COLO829 (cell line): ENCODE data around the gene ELOVL5.
"Not testable (repeated sequence)": the region's sequence is repeated elsewhere in the genome, so short reads cannot be mapped to it uniquely, and the experiment has no call there.

Experiments
- DNase-seq: peaks from one replicate; pipeline ENCODE4 v3.0.0; 2012; ENCODE audit warnings: low spot score

ELOVL5 gene

DNA sequence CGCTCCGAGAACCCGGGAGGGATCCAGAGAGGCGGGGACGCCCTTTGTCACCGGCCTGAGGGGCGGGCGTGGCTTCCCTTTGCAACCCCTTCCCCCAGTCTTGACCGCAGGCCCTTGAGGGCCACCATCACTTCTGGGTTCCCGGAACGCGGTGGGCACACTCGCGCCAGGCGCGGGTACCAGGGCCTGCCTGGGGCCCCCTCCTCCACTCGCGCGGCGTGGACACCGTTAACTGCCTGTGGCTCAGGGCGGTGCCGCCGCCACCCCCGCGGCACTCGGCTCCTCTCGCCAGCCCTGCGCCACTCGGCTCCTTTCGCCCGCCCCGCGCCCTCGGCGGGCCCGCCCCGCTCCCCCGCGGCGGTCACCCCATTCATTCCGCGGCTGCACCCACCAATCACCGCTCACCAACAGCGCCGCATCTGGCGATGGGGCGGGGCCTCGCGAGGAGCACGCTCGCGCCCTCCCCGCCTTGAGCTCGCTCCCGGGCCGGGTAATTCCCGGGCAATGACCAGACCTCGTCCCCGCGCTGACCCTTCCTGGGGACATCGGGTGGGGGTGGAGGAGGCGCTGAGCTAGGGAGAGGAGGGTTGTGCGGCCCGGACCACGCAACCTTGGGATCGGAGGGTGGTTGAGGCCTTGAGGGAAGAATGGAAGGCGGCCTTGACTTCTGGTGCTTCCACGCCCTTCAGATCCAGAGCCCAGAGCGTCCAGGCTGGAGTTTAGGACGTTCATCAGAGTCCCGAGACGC, 10.5 kb upstream of the ELOVL5 start:
- peak; percentile 94 for DNase-seq

DNA sequence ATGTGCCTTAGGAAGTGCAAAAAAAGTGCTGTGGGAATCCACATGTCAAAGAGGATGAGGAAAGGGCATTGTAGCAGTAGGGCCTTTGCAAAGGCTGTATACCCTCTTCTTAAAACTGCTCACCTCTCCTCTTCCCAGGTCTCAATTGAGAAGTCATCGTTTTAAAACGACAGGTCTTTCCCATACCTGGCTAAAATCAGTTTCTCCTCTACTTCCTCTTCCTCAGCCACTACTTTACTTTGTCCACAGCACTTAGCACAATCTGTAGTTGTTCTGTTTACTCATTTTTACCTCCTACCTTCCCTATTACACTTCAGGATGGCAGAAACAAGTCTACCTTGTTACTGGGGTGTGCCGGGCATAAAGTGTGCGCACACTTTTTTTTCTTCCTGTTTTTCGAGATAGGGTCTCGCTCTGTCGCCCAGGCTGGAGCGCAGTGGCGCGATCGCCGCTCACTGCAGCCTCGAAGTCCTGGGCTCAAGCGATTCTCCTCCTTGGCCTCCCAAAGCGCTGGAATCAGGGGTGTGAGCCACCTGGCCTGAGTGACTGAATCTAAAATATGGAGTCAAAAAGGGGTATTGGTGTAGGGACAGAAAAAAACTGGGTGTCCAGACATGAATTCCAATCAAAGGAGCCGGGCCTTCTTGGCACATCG, 9.8 kb upstream of the ELOVL5 start:
- no peak for DNase-seq

DNA sequence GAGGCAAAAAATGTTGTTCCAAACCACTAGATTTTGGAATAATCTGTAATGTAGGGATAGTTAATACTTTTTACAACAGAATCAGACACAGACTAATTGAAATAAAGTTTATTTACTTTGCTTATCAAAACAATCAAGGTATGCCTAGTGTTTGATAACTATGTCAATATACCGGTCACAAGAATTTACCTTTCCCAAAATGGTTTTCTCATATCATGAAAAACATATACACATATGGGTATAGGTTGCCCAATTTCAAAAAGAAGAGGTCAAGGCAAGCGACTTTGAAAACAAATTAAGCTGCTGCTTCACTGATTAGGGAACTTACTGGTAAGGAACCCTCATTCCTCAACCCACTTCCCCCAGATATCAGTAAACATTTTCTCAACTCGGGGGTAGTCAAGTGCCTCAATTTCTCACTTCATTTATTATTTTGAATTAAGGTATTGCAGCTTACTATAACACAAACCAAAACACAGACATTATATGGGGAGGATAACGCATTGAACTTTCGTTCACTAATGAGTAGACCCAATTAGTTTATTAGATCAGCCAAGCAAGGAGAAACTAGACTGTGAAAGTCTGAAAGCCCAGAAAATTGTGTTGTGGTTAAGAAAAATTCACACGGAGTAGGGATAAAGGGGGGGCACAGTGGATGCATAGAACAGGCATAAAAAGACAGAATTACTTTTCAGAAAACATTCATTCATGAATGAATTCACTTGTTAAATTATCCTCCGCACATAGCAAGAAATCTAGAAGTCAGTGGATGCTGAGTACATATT, 9.0 kb upstream of the ELOVL5 start:
- no peak for DNase-seq

DNA sequence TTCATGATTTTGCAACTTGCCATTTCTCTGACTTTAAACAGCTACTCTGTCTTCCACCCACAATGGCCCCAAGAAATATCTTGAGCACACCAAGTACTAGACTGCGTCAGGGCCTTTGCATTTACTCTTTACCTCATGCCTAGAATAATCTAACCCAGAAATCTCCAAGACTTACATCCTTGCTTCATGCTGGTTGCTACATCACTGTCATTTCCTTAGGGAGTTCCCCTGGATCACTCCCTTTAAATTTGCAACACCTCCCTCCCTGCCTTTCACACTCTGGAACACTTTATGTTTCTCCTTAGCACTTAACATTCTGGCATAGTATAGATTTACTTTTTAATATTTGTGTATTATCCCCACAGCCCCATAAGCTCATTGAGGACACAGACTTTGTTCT, 4.9 kb upstream of the ELOVL5 start:
- DNase-seq: no peak

DNA sequence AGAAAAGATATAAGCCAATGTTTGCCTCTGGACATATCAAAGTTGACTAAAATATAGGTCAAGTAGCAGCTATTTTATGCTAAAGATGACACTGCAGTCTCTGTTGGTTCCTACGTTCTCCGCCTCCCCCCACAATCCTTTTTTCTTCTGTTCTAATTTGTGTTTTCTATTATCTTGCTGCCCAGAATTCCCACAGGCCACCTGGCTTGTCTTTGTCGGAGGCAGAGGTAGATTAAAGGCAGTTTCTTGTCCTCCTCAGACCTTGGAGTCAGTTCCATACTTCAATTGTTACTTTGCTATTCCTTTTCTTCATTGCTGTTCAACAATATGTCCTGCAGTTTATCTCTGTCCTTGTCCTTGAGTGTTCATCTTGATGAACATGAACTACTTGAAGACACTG, 3.6 kb upstream of the ELOVL5 start:
- DNase-seq: no peak

DNA sequence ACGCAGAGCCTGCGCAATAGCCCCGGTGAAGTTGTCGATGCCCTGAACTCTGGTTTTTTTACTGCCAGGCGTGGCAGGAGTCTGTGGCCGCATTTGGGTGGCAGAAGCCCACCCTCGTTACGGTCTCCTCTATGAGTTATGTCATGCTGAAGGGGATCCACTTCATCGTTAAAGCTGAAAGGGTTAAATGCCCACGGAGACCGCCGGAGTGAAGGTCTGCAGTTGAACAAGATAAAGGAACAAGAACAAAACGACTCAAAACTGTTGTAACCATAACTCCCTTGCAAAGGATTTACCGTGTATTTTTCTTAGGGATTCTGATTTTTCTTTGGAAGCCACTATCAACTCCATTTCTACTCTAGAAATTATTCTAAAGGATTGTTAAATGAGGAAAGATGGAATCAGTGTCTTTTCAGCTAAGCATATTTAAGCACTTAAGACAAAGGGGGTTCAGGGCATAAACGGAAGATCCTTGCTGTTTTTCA, 501 bp upstream of the ELOVL5 start:
- no peak for DNase-seq

DNA sequence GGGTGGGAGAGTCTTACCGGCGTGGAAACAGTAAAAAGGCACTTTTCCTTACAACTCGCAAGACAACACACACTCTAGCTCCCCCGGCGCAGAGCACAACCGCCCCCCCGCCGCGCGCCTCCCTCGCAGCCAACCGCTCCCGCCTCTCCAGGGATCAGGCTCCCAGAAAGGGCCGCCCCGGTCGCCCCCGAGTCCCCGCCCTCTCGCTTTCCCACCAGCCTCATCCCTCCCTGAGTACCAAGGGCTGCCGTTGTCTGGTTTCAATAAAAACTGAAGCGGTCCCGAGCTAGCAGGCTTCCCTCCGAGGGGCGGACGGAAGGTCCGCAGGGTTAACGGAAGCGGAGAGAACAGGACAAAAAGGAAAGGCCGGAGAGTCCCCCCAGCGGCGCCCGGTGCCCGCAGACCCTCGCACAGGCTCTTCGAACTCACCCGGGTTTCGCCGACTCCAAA, 804 bp downstream of the ELOVL5 start:
- DNase-seq: no peak

DNA sequence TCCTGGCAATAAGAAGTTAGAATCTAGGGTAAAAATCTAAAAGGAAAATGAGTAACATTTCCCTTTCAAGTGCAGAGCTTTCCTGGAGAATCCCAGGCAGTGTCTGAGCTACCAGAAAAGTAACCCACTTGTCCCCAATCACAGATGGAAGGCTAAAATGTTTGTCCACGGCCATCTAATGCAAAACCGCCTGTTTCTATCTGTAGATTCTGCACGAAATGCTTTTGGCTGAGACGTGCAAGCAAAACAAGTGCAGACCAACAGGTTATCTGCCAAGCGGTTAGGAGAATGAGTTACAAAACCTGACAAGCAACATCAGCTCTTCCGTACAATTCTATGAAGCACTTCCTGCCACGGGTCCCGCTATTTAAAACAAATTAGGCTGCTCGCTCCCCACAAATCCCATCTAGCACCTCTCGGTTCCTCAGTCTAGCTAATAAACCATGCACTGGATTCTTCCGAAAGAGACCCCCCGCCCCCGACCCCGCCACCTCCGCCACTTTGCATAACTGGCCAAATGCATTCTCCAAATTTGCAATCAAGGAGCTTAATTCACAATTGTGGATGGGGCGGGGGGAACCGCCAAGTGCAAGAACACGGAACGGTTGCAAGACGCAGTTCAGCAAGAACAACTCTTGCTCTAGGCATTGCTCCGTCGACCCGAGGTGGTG, 1.4 kb downstream of the ELOVL5 start:
- DNase-seq: no peak

DNA sequence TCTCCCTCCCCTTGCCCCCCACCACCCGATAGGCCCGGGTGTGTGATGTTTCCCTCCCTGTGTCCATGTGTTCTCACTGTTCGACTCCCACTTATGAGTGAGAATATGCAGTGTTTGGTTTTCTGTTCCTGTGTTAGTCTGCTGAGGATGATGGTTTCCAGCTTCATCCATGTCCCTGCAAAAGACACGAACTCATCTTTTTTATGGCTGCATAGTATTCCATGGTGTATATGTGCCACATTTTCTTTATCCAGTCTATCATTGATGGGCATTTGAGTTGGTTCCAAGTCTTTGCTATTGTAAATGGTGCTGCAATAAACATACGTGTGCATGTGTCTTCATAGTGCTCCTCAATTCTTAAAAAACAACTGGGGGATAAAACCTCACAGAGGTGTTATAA, 2.7 kb downstream of the ELOVL5 start:
- DNase-seq: not testable (repeated sequence)

DNA sequence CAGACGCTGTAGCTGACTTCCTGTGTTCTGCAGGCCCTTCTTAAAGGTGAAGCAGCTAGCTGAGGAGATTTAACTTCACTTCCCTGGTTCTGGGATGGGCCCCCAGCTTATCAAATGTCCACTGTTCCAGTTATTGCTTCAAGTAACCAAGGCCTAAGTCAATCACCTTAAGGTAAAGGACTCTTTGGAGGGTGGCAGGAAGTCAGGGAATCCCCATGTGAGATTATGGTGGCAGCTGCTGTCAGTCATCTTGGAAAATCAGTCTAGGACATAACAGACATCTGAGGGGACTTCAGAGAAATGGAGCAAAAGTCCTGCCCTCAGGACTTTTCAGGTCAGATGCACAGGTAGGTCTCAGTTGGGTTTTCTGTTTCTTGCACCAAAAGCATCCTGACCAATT, 3.8 kb downstream of the ELOVL5 start:
- no peak for DNase-seq

DNA sequence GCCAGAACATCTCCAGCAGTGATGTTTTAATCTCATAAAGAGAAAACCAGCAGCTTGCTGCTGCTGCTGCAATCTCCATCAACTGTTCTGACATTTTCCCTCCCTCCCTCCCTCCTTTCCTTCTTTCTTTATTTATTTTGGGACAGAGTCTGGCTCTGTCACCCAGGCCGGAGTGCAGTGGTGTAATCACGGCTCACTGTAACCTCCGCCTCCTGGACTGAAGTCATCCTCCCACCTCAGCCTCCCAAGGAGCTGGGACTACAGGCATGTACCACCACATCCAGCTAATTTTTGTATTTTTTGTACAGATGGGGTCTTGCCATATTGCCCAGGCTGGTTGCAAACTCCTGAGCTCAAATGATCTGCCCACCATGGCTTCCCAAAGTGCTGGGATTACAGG, 5.7 kb downstream of the ELOVL5 start:
- no peak for DNase-seq

DNA sequence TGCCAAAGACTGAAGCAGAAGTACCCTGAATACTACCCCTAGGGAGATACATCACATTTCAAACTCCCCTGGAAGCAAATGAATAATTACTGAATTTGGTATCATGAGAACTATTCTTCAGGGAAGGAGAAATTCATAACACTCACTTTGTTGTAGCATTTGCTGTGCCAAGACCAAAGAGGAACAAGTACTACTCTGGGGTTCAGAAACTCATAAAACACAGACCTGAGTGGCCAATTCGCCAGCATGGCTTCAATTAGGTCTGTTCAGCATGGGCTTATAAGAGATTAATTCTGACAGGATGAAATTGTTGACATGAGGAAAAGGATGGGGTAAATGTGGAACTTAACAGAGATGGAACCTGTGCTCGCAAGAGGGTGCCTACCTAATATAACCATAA, 6.5 kb downstream of the ELOVL5 start:
- DNase-seq: no peak

DNA sequence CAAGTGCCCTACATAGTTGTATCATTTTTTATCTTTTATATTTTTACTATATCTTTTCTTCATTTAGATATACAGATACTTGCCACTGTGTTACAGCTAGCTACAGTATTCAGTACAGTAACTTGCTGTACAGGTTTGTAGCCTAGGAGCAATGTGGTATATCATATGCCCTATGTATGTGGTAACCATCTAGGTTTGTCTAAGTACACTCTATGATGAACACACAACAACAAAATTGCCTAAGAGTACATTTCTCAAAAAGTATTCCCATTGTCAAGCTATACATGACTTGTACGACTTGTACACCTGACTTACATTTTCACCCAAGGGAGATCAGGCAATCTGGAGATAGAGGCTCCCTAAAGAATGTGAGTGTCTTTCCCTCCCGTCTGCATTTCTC, 8.2 kb downstream of the ELOVL5 start:
- DNase-seq: no peak

DNA sequence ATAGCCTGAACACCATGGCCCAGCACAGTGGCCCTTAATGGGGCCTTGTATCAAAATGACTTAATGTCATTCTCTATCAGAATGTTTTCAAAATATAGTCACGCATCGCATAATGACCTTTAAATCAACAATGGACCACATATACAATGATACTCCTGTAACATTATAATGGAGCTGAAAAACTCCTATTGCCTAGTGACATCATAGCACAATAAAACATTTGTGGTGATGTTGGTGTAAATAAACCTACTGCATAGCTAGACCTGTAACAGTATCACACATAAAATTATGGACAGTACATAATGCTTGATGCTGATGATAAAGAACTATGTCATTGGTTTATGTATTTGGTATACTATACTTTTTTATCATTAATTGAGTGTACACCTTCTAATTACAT, 9.3 kb downstream of the ELOVL5 start:
- DNase-seq: no peak

DNA sequence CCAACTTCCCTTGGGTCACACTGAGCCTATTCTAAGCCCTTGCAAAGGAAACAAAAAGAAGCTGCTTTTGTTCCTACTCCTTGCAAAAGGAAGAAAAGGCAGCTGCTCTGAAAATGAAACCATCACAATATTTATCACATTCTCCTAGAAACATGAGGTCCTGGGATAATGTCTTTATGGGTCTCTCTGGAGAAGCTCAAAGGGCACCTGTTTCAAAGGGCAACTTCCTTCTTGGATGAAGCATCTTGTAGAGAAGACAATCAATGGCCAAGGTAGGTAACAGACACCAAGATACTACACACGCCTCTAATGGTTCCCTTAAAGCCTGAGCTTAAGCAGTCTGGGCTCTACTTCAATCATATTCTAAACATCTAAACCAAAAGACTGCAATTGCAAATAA, 10.4 kb downstream of the ELOVL5 start:
- DNase-seq: no peak

DNA sequence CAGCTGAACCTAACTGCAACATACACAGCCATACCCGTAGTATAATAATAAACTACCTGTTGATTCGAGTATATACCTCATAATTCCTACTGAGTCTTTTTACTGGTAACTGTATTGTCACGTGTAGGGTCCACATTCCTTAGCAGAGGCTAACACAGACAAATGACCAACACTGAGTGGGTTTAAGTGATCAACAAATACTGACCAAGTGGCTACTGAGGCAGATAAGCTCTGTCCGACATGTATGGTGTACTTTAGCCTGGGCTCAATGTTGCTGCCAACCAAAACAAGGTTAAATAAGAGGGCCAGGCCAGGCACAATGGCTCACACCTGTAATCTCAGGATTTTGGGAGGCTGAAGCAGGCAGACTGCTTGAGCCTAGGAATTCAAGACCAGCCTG, 12.7 kb downstream of the ELOVL5 start:
- no peak for DNase-seq

DNA sequence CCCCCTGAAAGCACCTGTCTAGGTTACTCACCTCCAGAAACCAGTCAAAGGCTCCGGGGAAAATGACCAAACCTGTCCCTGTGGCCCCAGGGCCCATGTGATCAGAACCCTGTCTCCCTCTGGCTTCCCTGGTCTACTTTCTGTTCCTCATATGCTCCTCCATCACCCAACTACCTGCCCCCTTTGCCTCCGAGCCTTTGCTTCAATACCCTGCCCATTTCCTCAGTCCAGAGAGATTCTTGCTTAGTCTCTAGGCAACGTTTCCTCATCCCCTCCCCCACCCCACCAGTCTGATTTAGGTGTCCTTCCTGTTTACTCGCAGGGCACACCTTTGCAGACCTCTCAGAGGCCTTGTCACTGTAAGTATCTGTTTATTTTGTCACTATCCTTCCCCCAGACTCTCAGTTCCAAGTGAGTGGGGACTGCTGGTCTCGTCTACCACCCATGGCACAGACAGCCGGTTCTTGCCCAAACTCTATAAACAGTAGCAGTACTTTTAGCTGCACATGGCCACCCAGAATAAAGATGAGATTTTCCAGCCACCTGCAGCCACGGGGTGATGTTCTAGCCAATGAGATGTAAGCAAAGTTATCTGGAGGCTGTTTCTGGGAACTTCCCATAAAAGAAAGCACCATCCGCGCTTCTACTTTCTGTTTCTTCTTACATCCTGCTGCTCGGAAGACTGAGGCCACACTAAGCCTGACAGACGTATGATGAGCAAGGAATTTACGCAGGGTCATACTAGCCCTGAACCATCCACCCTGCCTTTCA, 13.3 kb downstream of the ELOVL5 start:
- DNase-seq: no peak

DNA sequence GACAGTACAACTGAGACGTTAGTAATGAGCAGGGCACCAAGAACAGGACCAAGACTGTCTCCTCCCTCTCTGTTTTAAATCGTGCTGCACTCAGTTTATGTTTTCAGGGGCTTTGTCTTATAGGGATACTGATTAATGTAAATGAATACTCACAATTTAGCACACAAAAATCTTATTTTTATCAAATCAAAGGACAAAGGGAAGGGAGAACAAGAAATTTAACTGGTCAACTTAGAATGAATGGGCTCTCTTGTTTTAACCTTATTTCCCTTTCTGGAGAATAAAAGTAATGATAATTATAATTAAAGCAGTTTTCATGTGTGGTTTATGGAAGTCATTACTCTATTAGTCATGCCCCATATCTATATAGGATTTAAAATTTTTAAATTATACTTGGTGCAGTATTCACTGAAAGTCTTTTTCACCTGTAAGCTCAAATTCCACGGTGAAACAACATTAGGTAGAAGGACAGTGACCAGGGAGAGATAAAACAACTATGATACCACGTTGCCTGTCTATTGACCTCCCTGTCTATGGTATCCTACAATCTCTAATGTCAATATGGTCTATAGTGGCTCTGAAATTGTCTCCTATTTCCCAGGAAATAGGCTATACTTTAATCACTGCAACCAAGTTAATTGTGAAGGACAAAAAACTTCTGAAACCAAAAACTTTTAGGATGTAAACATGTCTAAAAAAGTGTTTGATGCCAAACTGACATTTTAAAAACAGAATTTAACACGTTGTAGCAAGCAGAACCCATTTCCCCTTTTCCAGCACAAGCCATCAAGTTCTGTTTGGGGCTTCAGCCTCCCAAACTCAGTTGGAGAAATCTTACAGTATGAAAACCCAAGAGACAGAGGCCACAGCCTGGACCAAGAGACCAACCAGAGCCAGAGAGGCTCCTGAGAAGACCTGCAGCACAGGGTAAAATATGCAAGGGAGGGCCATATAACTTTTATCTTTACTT, 15.0 kb downstream of the ELOVL5 start:
- peak; percentile 65 for DNase-seq

DNA sequence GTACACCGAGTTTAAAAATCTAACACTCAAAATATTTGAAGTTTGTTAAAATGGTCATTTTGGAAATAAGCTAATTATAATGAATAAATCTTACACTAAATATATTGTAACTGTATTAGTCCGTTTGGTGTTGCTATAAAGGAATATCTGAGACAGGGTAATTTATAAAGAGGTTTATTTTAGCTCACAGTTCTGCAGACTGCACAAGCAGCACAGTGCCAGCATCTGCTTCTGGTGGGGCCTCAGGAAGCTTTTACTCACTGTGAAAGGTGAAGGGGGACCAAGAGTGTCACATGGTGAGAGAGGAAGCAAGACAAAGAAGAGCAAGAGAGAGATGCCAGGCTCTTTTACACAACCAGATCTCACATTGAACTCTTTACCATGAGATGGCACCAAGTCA, 17.1 kb downstream of the ELOVL5 start:
- DNase-seq: no peak

DNA sequence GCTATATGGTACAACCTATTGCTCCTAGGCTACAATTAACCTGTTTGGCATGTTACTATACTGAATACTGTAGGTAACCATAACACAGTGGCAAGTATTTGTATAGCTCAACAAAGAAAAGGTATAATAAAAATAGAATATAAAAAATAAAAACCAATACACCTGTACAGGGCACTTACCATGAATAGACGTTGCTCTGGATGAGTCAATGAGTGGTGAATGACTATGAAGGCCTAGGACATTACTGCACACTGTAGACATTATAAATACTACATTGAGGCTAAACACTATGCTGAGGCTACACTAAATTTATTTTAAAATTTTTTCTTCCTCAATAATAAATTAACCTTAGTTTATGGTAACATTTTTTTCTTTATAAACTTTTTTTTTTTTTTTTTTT, 18.6 kb downstream of the ELOVL5 start:
- no peak for DNase-seq
